Fibroblast of mammary gland (primary cell): ENCODE measurements around the gene RAB3GAP1.
A peak's percentile ranks its signal among the peaks of the same experiment; 100 is the strongest.
"Not testable (repeated sequence)": the region's sequence is repeated elsewhere in the genome, so short reads cannot be mapped to it uniquely, and the experiment has no call there.

ENCODE experiments used
- DNase-seq: peaks from one replicate; pipeline ENCODE4 v3.0.0-alpha.2; 2010; ENCODE audit warnings: low read depth
- H3K4me3 ChIP-seq: 2 replicates; pipeline ENCODE4 v1.5.1; 2011; ENCODE audit warnings: low read depth, mild to moderate bottlenecking, low read length, moderate library complexity; ENCODE audit not compliant: control insufficient read depth
- CTCF ChIP-seq: conservative IDR thresholded peaks from 2 replicates; pipeline ENCODE4 v1.5.1; 2011; ENCODE audit warnings: low read depth, low read length, inconsistent platforms; ENCODE audit not compliant: control insufficient read depth, insufficient read depth

The RAB3GAP1 gene

GRCh38 chr2:135072125-135072997, 20.3 kb downstream of the RAB3GAP1 start:
- no peak for TF ChIP-seq CTCF
- DNase-seq: peak; percentile 32
- H3K4me3 ChIP-seq: no peak overlapping the region

GRCh38 chr2:135074216-135074615, 22.1 kb downstream of the RAB3GAP1 start:
- H3K4me3 ChIP-seq: no peak overlapping the region
- DNase-seq: no peak

GRCh38 chr2:135076556-135076955, 24.5 kb downstream of the RAB3GAP1 start:
- no peak for TF ChIP-seq CTCF
- no peak for DNase-seq
- H3K4me3 ChIP-seq: no peak overlapping the region

More at GRCh38 chr2:135074216-135074615, 22.1 kb downstream of the RAB3GAP1 start:
- TF ChIP-seq CTCF: no peak

GRCh38 chr2:135078417-135078816, 26.3 kb downstream of the RAB3GAP1 start:
- H3K4me3 ChIP-seq: no peak overlapping the region
- no peak for TF ChIP-seq CTCF
- DNase-seq: no peak

GRCh38 chr2:135086222-135086621, 34.1 kb downstream of the RAB3GAP1 start:
- H3K4me3 ChIP-seq: no peak overlapping the region
- no peak for TF ChIP-seq CTCF
- peak; percentile 41 for DNase-seq

GRCh38 chr2:135089597-135089996, 37.5 kb downstream of the RAB3GAP1 start:
- not testable (repeated sequence) for H3K4me3 ChIP-seq, DNase-seq

GRCh38 chr2:135091681-135092080, 39.6 kb downstream of the RAB3GAP1 start:
- TF ChIP-seq CTCF: no peak
- no peak for DNase-seq
- H3K4me3 ChIP-seq: no peak overlapping the region
